Stimulated activated CD4-positive, alpha-beta T cell treated with anti-CD3 and anti-CD28 coated beads, Interleukin-15, amount 100 ng/mL, for 24 hours (primary cell): ENCODE results near the gene EHMT1.
"Not testable (repeated sequence)": the region's sequence is repeated elsewhere in the genome, so short reads cannot be mapped to it uniquely, and the experiment has no call there.

Source experiments
- DNase-seq: peaks from one replicate; pipeline ENCODE4 v3.0.0-alpha.2; 2020

The EHMT1 gene

GRCh38 chr9:137764171-137764671, 145.4 kb downstream of the EHMT1 start:
- DNase-seq = no peak

- no peak for DNase-seq
Observed at GRCh38 chr9:137764981-137765380, 146.2 kb downstream of the EHMT1 start.

GRCh38 chr9:137765536-137765935, 146.7 kb downstream of the EHMT1 start:
- no peak for DNase-seq

GRCh38 chr9:137771580-137771979, 152.8 kb downstream of the EHMT1 start:
- no peak for DNase-seq

DNA sequence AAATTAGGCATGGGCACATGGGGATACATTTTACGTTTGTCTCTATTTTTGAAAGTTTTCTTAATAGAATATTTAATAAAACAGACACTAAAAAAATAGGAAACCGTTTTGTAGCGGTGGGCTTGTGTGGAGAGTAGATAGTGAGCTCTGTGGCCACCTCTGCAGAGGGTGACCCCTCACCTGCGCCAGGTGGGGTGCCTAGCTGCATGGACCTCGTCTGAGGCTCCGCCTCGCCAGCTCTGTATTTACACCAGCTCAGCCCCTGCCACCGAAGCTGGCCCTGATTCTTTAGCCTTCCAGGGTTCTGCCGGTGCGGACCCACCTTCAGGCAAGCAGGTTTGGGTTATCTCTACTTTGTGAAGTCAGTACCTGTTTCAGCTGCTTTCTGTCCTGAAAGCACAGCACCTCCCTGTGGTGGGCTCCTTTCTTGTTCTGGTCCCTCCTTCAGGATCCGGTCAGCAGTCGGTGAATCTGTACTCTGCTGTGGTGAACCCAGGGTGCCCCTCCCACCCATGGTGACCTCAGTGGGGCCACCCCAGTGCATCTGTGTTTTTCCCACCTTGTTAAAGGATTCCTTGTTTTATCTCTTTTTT, 153.6 kb downstream of the EHMT1 start:
- DNase-seq = no peak

DNA sequence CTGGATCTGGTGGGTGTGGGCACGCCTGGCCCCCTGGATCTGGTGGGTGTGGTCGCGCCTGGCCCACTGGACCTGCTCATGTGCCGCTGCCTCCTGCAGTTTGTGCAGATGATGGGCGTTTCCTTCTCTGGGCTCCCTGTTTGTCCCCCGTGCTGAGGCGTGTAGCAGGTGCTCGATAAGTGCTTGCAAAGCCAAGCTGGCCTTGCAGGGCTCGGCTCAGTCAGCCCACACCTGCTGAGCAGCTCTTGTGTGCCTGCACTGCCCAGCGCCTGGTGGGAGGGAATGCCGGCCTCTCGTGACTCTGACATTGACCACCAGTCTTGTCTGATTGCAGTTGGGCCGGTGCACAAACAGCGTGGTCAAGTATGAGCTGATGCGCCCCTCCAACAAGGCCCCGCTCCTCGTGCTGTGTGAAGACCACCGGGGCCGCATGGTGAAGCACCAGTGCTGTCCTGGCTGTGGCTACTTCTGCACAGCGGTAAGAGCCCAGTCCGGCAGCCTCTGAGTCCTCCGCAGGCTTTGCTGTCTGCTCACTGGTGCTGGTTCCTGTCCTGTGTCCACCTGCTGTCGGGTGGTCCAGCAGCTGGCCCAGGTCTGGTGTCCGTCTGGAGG, 156.1 kb downstream of the EHMT1 start:
- DNase-seq = no peak

- no peak for DNase-seq
Observed at GRCh38 chr9:137776306-137776995, 157.6 kb downstream of the EHMT1 start.

DNA sequence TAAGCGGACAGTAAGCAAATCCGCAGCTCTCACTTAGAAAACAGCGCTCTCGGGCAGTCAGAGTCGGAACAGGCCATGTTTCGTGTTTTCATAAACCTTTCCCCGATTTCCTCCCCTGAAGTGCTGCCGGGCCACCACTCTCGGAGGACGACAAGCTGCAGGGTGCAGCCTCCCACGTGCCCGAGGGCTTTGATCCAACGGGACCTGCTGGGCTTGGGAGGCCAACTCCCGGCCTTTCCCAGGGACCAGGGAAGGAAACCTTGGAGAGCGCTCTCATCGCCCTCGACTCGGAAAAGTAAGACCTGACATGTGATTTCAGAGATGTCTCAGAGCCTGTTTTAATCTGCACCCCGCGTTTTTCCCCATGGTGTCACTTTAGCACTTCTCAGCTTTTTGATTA, 159.0 kb downstream of the EHMT1 start:
- DNase-seq = no peak

DNA sequence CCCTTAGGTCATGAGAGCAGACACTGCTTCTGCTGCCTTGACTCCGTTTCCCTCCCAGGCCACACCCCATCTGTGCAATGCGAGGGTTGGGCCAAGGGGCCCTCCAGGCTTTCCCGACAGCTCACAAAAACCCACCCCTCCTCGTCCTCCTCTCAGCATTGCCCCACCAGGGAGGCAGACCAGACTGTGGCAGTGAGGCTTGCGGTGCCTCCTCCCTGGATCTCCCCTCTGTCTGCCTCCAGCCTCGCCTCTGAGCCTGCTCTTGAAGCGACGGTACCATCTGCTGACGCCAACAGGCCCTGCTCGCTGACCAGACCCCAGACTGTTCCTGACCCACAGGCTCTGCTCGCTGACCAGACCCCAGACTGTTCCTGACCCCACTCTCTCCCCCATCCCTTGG, 159.5 kb downstream of the EHMT1 start:
- no peak for DNase-seq

DNA sequence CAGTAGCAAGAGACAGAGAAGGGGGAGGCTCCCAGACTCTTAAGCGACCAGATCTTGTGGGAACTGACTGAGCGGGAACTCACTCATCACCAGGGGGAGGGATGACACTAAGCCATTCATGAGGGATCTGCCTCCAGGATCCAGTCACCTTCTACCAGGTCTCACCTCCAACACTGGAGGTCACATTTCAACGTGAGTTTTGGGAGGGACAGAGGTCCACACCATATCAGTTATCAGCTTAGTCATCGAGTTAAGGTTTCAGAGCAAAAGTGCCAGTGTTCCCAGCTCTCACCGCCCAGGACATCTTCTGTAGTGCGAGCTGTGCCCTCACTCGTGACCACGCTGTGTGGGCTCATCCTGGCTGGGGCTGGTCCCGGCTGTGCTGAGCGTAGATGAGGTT, 160.1 kb downstream of the EHMT1 start:
- DNase-seq = no peak

DNA sequence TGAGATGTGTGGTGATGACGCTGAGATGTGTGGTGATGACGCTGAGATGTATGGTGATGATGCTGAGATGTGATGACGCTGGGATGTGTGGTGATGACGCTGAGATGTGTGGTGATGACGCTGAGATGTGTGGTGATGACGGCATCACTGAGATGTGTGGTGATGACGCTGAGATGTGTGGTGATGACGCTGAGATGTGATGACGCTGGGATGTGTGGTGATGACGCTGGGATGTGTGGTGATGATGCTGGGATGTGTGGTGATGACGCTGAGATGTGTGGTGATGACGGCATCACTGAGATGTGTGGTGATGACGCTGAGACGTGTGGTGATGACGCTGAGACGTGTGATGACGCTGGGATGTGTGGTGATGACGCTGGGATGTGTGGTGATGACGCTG, 161.2 kb downstream of the EHMT1 start:
- DNase-seq = not testable (repeated sequence)

GRCh38 chr9:137781906-137782585, 163.2 kb downstream of the EHMT1 start:
- no peak for DNase-seq

DNA sequence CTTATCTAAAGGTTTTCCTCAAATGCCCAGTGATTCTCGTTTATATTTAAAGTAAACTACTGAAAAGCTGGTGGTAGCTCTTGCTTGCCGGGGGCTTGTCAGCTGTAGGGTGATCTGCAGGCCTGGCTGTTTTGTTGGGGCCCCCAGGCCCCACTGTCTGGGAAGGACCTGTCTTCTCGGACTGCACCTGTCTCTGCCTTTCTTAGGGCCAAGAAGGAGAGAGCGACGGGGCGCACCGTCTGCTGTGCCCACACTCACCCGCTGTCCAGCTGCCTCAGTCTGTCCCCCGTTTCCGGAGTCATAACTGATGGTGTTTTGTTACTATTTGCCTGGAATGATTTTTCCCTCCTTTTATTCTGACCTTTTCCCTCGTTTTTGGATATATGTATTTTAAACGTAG, 164.7 kb downstream of the EHMT1 start:
- no peak for DNase-seq

GRCh38 chr9:137784046-137784445, 165.2 kb downstream of the EHMT1 start:
- DNase-seq = no peak

- no peak for DNase-seq
Observed at GRCh38 chr9:137784641-137785513, 166.1 kb downstream of the EHMT1 start.

DNA sequence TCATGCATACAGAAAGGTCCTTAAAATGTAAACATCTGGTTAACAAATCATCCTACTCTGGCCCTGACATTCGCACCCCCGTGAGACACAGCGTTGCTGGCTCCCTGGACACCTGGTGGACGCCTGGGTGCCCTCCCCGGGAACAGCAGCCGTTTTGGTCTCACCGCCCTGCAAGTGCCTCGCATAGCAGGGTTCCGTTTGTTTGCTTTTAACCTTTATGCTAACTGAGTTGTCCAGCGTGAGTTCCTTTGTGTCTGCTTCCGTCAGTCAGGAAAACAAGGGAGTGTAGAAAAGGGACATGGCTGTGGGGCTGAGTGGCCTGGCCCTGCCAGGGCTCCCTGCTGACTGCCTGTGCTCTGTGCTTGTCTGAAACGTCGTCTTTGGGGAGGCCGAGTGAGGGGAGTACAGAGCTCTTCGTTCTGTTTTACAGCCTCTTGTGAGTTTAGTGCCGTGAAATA, 166.9 kb downstream of the EHMT1 start:
- DNase-seq = no peak

DNA sequence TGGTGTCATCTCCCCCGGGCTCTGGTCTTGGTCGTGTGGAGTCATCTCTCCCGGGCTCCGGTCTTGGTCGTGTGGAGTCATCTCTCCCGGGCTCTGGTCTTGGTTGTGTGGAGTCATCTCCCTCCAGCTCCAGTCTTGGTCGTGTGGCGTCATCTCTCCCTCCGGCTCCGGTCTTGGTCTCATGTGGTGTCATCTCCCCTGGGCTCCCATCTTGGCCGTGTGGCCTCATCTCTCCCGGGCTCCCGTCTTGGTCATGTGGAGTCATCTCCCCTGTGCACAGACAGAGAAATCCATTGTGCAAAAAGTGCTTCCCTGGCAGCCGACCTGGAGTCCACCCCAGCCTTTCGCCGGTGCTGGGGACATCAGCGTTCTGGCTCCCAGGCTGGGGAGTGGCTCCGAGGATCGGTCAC, 167.7 kb downstream of the EHMT1 start:
- no peak for DNase-seq

DNA sequence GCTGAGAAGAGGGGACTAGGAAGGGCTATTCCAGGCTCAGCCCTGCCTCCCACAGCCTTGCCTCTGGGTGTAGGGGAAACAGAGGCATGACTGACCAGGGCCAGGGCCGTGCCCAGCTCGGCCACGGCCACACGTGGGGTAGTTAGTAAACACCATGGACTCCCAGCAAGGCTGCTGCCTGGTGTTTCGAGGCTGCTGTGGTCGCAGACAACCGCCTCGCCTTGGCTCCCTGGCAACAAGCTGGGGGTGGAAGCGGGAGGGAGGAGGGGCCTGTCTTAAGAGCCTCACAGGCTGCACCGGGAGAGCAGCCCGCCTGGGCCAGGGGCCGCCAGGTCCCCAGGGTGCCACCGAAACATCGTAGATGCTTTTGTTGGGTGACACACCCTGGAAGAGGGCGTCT, 168.6 kb downstream of the EHMT1 start:
- no peak for DNase-seq

GRCh38 chr9:137787786-137788505, 169.1 kb downstream of the EHMT1 start:
- DNase-seq = no peak

DNA sequence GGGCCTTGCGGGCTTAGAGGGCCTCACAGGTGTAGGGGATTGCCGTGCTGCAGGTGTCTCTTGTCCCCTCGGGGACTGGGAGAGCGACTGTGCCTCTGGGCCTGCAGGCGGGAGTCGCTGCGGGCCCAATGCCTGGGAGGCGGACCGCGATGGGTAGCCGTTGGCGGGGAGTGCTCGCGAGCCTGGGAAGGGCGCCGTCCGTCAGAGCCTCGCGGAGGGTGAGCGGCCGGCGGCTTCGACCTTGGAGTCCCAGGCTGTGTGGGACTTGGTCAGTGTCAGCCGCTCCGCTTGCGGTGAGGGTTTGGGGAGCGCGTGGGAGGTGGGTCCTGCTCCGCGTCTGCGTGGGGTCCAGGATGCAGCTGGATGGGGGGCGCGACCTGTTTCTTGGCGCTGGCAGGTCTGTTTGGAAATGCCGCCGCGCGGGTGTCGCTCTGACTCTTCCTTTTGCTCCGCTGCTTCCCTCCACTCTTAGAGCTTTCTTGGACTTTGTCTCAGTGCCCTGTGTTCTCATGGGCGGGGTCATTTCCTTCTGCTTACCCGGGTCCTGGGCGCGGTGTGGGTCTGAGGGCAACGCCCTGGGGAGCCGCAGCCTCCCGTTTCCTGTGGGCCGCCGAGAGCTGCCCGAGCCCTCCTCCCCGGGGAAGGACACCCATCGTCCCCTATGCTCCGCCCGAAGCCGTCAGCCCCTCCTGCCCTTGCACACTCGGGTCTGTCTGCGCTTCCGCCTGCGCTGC, 169.9 kb downstream of the EHMT1 start:
- no peak for DNase-seq

GRCh38 chr9:137789295-137789895, 170.6 kb downstream of the EHMT1 start:
- DNase-seq = no peak
